ENCODE measurements around the gene CAMK2A.

CAMK2A gene

GRCh38 chr5:150224483-150225027 lies 65.0 kb downstream of the CAMK2A start:
- no peak for TF ChIP-seq CTCF (IDR thresholded peaks at IDR 0.05; ENCODE audit: insufficient read depth, low read depth, low read length, missing control alignments)
- H3K4me3 ChIP-seq (ENCODE audit: low read depth, low read length) = no peak overlapping the region
- DNase-seq (ENCODE audit: low read depth) = no peak

- H3K4me3 ChIP-seq (ENCODE audit: low read depth, low read length) = no peak overlapping the region
- DNase-seq (ENCODE audit: low read depth) = no peak
- no peak for TF ChIP-seq CTCF (IDR thresholded peaks at IDR 0.05; ENCODE audit: insufficient read depth, low read depth, low read length, missing control alignments)
These were observed 66.1 kb downstream of the CAMK2A start for GRCh38 chr5:150223474-150223873.

DNA sequence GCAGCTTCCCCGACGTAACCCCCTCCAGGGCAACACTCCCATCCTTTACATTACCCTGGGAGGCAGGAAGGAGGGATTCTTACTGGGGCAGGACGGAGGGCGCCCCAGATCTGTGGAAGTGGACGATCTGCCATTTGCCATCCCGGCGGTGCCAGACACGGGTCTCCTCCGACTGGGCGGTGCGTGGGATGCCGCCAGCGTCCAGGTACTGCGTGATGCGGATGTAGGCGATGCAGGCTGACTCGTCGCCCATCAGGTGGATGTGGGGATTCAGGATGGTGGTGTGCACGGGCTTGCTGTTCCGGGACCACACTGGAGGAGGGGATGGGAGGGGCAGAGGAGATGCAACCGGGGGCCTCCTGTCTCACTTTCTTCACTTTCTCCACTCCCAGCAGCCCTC lies 66.7 kb downstream of the CAMK2A start:
- H3K4me3 ChIP-seq (ENCODE audit: low read depth, low read length) = no peak overlapping the region
- TF ChIP-seq CTCF (IDR thresholded peaks at IDR 0.05; ENCODE audit: insufficient read depth, low read depth, low read length, missing control alignments) = no peak
- DNase-seq (ENCODE audit: low read depth) = no peak

DNA sequence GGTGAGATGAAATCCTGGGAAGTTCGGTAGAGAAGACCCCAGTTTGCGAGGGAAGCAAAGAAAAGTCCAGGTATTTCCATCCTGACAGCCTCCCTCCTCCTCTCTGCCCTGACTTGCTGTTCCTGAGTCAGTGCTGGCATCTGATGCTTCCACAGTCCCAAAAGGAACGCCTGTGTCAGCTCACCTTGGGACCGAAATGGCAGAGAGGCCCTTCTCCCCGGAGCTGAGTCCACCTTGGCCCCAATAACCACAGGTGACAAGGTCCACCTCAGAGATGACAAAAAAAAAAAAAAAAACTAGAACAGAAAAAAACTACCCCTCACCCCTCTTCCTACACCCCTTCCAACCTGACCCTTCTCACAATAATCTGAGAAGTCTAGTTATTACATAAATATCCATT lies 68.1 kb downstream of the CAMK2A start:
- no peak for TF ChIP-seq CTCF (IDR thresholded peaks at IDR 0.05; ENCODE audit: insufficient read depth, low read depth, low read length, missing control alignments)
- DNase-seq (ENCODE audit: low read depth) = no peak
- H3K4me3 ChIP-seq (ENCODE audit: low read depth, low read length) = no peak overlapping the region

DNA sequence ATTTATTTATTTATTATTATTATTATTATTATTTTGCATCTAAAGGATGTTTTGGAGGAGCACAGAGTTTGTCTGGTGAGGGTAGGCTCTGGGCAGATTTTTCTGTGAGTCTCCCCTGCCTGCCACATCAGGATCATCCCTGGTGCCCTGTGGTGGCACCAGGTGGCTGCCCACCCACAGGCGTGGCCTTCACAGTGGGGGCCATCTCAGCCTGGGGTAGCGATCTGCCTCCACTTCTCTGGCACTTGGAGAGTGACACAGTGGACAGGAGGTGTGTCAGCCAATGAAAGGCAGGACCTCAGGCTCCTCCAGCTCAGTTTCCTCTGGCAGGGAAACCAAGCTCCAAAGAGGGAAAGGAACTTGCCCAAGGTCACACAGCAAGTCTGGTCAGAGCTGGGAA lies 69.7 kb downstream of the CAMK2A start:
- DNase-seq (ENCODE audit: low read depth) = no peak
- no peak overlapping the region for H3K4me3 ChIP-seq (ENCODE audit: low read depth, low read length)
- no peak for TF ChIP-seq CTCF (IDR thresholded peaks at IDR 0.05; ENCODE audit: insufficient read depth, low read depth, low read length, missing control alignments)

- no peak for DNase-seq (ENCODE audit: low read depth)
- H3K4me3 ChIP-seq (ENCODE audit: low read depth, low read length) = no peak overlapping the region
- no peak for TF ChIP-seq CTCF (IDR thresholded peaks at IDR 0.05; ENCODE audit: insufficient read depth, low read depth, low read length, missing control alignments)
These were observed 70.4 kb downstream of the CAMK2A start for GRCh38 chr5:150219142-150219541.

DNA sequence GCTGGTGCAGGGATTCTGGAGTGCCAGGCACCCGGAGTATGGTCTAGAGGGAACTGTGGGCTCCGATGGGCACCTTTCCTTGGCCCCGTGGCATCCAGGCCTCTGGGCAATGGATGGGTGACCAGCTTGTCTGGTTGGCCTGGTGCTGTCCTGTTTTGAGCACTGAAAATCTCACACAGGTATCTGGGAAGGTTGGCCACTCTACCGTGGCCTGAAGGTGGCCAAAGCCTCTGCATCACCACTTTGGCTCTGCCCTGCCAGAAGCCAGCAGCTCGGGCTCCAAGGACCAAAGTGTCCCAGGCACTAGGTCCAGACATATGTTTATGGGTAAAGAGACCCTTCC lies 70.9 kb downstream of the CAMK2A start:
- no peak overlapping the region for H3K4me3 ChIP-seq (ENCODE audit: low read depth, low read length)
- TF ChIP-seq CTCF (IDR thresholded peaks at IDR 0.05; ENCODE audit: insufficient read depth, low read depth, low read length, missing control alignments) = no peak
- DNase-seq (ENCODE audit: low read depth) = no peak
